Tibial artery (tissue), 4 donors: ENCODE results near the gene LSAMP.

ENCODE experiments used
- DNase-seq, 2 donors: peaks; one replicate each; pipeline ENCODE4 v3.0.0-alpha.2; 2019
- H3K27ac ChIP-seq, 2 donors: fragments of 200-600 bp; sonication (generic) in 1 of 2; 1 replicate in 1 of 2; 2 replicates in 1 of 2; pipeline ENCODE4 v1.5.1; 2018 to 2019; ENCODE audit warnings: mild to moderate bottlenecking in 1 of 2
- H3K27me3 ChIP-seq, 2 donors: fragments of 200-600 bp; sonication (generic) in 1 of 2; one replicate each; pipeline versions ENCODE4 v1.5.1 to v1.6.0; 2016 to 2019
- H3K36me3 ChIP-seq, 3 donors: fragments of 200-600 bp; sonication (generic) in 2 of 3; one replicate each; pipeline ENCODE4 v1.5.1; 2016 to 2019; ENCODE audit warnings: mild to moderate bottlenecking in 2 of 3
- H3K4me1 ChIP-seq, 4 donors: fragments of 200-600 bp; sonication (generic) in 2 of 4; 1 replicate in 3 of 4; 2 replicates in 1 of 4; pipeline ENCODE4 v1.5.1; 2016 to 2019
- H3K4me3 ChIP-seq, 2 donors: fragments of 200-600 bp; sonication (generic) in 1 of 2; 1 replicate in 1 of 2; 2 replicates in 1 of 2; pipeline ENCODE4 v1.5.1; 2018 to 2019; ENCODE audit warnings: mild to moderate bottlenecking in 2 of 2
- H3K9me3 ChIP-seq, 3 donors: fragments of 200-600 bp; sonication (generic) in 1 of 3; one replicate each; pipeline ENCODE4 v1.5.1; 2016 to 2019
- intact Hi-C: fragments of 100-400 bp; cut with DNase I; formaldehyde crosslinking; loops from one replicate; pipeline ENCODE4 v1.15.0; 2023; ENCODE audit warnings: low total_unique reads
- TF ChIP-seq, protein P1 (sequence below), 2 experiments: fragments of 200-600 bp in 1 of 2; fragments of 450-650 bp in 1 of 2; IDR thresholded peaks; one replicate each; pipeline ENCODE4 v1.5.1; 2017 to 2019; ENCODE audit warnings: antibody characterized with exemption in 2 of 2, mild to moderate bottlenecking in 1 of 2, moderate library complexity in 1 of 2

The LSAMP gene

DNA sequence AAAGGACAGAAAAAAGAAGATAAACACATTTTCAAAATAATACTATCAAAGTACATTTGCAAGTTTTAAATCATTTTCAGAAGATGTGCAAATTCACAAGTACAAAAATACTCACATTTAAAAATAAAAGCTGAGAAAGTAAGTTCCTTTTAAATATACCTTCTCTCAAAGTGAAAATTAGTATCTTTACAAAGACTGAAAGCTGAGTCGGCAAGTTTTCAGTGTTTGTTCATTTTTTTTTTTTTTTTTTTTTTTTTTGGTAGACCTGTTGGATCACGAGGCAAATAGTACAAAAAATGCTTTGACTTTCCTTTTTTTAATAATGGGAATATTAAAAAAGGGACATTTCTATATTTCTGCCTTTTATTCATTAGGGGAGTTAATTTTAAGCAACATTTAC, 317.8 kb downstream of the LSAMP start:
- DNase-seq: no peak
- Histone ChIP-seq H3K4me1 (no peaks in the 10 kb centered on the region), H3K4me3 (no peak overlapping the region), H3K27me3 (no peaks in the 10 kb centered on the region), H3K9me3 (no peaks in the 10 kb centered on the region), H3K36me3 (no peaks in the 10 kb centered on the region), H3K27ac (no peak overlapping the region)
- intact Hi-C loops: no loop called here
- TF ChIP-seq, protein P1, sequence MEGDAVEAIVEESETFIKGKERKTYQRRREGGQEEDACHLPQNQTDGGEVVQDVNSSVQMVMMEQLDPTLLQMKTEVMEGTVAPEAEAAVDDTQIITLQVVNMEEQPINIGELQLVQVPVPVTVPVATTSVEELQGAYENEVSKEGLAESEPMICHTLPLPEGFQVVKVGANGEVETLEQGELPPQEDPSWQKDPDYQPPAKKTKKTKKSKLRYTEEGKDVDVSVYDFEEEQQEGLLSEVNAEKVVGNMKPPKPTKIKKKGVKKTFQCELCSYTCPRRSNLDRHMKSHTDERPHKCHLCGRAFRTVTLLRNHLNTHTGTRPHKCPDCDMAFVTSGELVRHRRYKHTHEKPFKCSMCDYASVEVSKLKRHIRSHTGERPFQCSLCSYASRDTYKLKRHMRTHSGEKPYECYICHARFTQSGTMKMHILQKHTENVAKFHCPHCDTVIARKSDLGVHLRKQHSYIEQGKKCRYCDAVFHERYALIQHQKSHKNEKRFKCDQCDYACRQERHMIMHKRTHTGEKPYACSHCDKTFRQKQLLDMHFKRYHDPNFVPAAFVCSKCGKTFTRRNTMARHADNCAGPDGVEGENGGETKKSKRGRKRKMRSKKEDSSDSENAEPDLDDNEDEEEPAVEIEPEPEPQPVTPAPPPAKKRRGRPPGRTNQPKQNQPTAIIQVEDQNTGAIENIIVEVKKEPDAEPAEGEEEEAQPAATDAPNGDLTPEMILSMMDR (IDR thresholded peaks at IDR 0.05): no peak

DNA sequence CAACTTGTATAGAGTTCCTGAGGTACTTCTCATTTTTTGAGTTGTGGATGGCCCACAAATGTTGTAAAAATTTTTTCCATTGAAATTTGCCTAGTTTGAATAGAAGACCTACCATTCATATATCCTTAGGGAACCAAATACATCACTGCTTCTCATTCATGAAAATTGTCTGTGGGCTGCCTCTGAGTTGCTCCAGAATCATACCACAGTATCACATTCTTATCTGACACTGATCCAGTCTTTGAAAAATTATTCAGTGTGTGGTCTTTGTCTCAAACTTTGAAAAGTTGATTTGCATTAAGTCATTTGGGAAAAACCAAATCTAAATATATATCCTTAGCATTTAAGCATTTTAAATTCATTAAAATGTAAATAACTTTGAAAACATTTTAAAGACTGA, 321.1 kb downstream of the LSAMP start:
- no peak for DNase-seq
- Histone ChIP-seq H3K27me3 (no peaks in the 10 kb centered on the region), H3K27ac (no peak overlapping the region), H3K4me3 (no peak overlapping the region), H3K9me3 (no peaks in the 10 kb centered on the region), H3K36me3 (no peaks in the 10 kb centered on the region), H3K4me1 (no peaks in the 10 kb centered on the region)
- intact Hi-C loops: no loop called here
- TF ChIP-seq, protein P1 (IDR thresholded peaks at IDR 0.05): no peak

- H3K27me3 ChIP-seq: no peaks in the 10 kb centered on the region
- no peak overlapping the region for H3K4me3 ChIP-seq
- no peak for DNase-seq
- intact Hi-C loops: no loop called here
- H3K36me3 ChIP-seq: no peaks in the 10 kb centered on the region
- H3K4me1 ChIP-seq: no peaks in the 10 kb centered on the region
- H3K9me3 ChIP-seq: no peaks in the 10 kb centered on the region
- TF ChIP-seq, protein P1 (IDR thresholded peaks at IDR 0.05): no peak
- H3K27ac ChIP-seq: no peak overlapping the region
Measured at GRCh38 chr3:116118475-116119169, 326.7 kb downstream of the LSAMP start.

GRCh38 chr3:116114586-116114985, 330.7 kb downstream of the LSAMP start:
- H3K4me3 ChIP-seq: no peak overlapping the region
- no peak for DNase-seq
- intact Hi-C loops: no loop called here

DNA sequence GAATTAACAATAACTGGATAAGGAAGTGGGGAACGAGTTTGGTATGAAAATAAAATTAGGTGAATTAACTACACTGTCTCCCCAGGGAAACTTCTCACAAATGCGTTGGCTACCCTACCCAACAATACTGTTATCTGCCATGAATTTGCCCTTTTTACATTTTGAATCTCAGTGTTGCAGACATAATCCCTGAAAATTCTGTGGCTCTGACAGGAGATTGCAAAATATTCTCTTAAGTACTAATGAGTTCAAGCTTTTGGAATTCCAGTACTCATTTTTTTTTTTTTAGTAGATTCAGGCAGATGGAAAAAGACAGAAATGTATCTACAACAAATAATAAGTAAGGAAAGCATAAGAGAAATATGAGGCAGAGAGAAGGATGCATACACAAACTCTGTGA, 332.6 kb downstream of the LSAMP start:
- Histone ChIP-seq H3K4me3 (no peak overlapping the region), H3K36me3 (no peaks in the 10 kb centered on the region), H3K27me3 (no peaks in the 10 kb centered on the region), H3K9me3 (no peaks in the 10 kb centered on the region), H3K27ac (no peak overlapping the region), H3K4me1 (no peaks in the 10 kb centered on the region)
- TF ChIP-seq, protein P1 (IDR thresholded peaks at IDR 0.05): no peak
- DNase-seq: no peak
- intact Hi-C loops: no loop called here

More at GRCh38 chr3:116114586-116114985, 330.7 kb downstream of the LSAMP start:
- no peaks in the 10 kb centered on the region for H3K9me3 ChIP-seq
- TF ChIP-seq, protein P1 (IDR thresholded peaks at IDR 0.05): no peak
- H3K27ac ChIP-seq: no peak overlapping the region
- H3K36me3 ChIP-seq: no peaks in the 10 kb centered on the region
- no peaks in the 10 kb centered on the region for H3K4me1 ChIP-seq
- H3K27me3 ChIP-seq: no peaks in the 10 kb centered on the region

DNA sequence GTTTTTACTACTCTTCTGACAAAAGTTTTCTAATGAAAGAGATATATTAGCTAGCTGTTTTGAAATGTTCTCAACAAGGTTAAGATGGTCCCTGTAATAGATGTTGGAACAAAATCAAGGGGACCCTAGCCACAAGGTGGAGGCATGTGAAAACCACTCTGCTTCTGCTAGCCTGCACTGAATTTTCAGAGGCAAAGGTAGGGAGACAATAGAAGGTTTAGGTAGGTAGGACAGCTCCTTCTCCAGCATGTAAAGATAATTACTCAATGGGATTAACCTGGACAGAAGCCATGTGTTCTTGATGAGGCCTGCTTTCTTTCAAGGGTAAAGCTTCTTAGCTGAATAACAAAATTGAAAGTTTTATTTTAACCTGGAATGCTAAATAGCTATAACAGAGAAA, 333.5 kb downstream of the LSAMP start:
- no peaks in the 10 kb centered on the region for H3K9me3 ChIP-seq
- TF ChIP-seq, protein P1 (IDR thresholded peaks at IDR 0.05): no peak

More for the DNA sequence above, 333.5 kb downstream of the LSAMP start:
- intact Hi-C loops: no loop called here
- Histone ChIP-seq H3K27ac (no peak overlapping the region), H3K4me3 (no peak overlapping the region), H3K4me1 (no peaks in the 10 kb centered on the region), H3K36me3 (no peaks in the 10 kb centered on the region), H3K27me3 (no peaks in the 10 kb centered on the region)
- no peak for DNase-seq
